AG04449 (cell line): Measurements from ENCODE around the gene CPNE8.

ENCODE experiments used
- CTCF ChIA-PET: fragments of 350-600 bp; formaldehyde crosslinking; extraction: SDS; loops from one replicate; lab custom pipeline; 2021; ENCODE audit warnings: antibody characterized with exemption; lab: Yijun Ruan, JAX
- POLR2A ChIA-PET: fragments of 400-600, 350-600 bp; formaldehyde crosslinking; extraction: SDS; loops from one replicate; lab custom pipeline; 2020; ENCODE audit warnings: antibody characterized with exemption, inconsistent platforms; lab: Yijun Ruan, JAX
- DNase-seq: peaks from one replicate; pipeline ENCODE4 v3.0.0-alpha.2; 2010; ENCODE audit warnings: low read depth, low spot score
- H3K4me3 ChIP-seq: 2 replicates; pipeline ENCODE4 v1.5.1; 2011; ENCODE audit warnings: low read depth, mild to moderate bottlenecking, control low read depth, low read length
- CTCF ChIP-seq: IDR thresholded peaks from one replicate; pipeline ENCODE4 v1.5.1; 2011; ENCODE audit warnings: mild to moderate bottlenecking, moderate library complexity, low read length, control low read depth, inconsistent platforms; ENCODE audit not compliant: insufficient read depth; ENCODE audit errors: missing control alignments

CPNE8 gene

GRCh38 chr12:38915429-38916182 is 10.2 kb upstream of the CPNE8 start:
- DNase-seq, result no peak
- POLR2A ChIA-PET, result no interaction called here
- CTCF ChIA-PET, result no interaction called here
- no peak overlapping the region for H3K4me3 ChIP-seq
- no peak for TF ChIP-seq CTCF

- POLR2A ChIA-PET, result no interaction called here
- no peak overlapping the region for H3K4me3 ChIP-seq
- no peak for DNase-seq
- no peak for TF ChIP-seq CTCF
- CTCF ChIA-PET, result no interaction called here
These were observed 6.7 kb upstream of the CPNE8 start for GRCh38 chr12:38912116-38912515.

GRCh38 chr12:38911611-38912010 is 6.2 kb upstream of the CPNE8 start:
- ChIA-PET POLR2A (no interaction called here), CTCF (no interaction called here)
- no peak overlapping the region for H3K4me3 ChIP-seq
- no peak for DNase-seq
- no peak for TF ChIP-seq CTCF

- POLR2A ChIA-PET, result no interaction called here
These were observed 2.0 kb upstream of the CPNE8 start for GRCh38 chr12:38907201-38907923.

GRCh38 chr12:38906482-38907200 is 1.2 kb upstream of the CPNE8 start:
- CTCF ChIA-PET, result no interaction called here
- peak; percentile 8 for TF ChIP-seq CTCF
- no peak overlapping the region for H3K4me3 ChIP-seq
- no peak for DNase-seq
- POLR2A ChIA-PET, result no interaction called here

More at GRCh38 chr12:38907201-38907923, 2.0 kb upstream of the CPNE8 start:
- H3K4me3 ChIP-seq, result no peak overlapping the region
- CTCF ChIA-PET, result no interaction called here
- DNase-seq, result no peak
- TF ChIP-seq CTCF, result no peak
